Activated CD8-positive, alpha-beta T cell treated with anti-CD3 and anti-CD28 coated beads for 36 hours (primary cell): ENCODE data around the gene TTC39A. TPM values are rescaled to one million over a fixed set of nuclear protein-coding genes. Genes with fewer than 3 reads are reported as not detected.

Experiments
- ATAC-seq: fragments of 200-7000 bp; cut with Tn5 transposase; one replicate; pipeline ENCODE4 v1.10.0; 2021; ENCODE audit warnings: mild to moderate bottlenecking, moderate library complexity
- CTCF ChIA-PET: fragments of 350-600 bp; sonication (Branson Sonifier 250); formaldehyde crosslinking; loops from one replicate; lab custom pipeline; 2021; ENCODE audit warnings: antibody characterized with exemption; lab: Charles Lee
- POLR2A ChIA-PET: fragments of 350-600 bp; sonication (Branson Sonifier 250); formaldehyde crosslinking; loops from one replicate; lab custom pipeline; 2021; ENCODE audit warnings: antibody characterized with exemption; lab: Charles Lee
- DNase-seq: peaks from one replicate; pipeline ENCODE4 v3.0.0-alpha.2; 2020
- H3K27ac Mint-ChIP-seq: one replicate; pipeline ENCODE4 v1.8.0; 2021; ENCODE audit warnings: mild to moderate bottlenecking, mixed read lengths
- H3K27me3 Mint-ChIP-seq: one replicate; pipeline ENCODE4 v1.8.0; 2021; ENCODE audit warnings: mixed read lengths
- H3K36me3 Mint-ChIP-seq: one replicate; pipeline ENCODE4 v1.8.0; 2021; ENCODE audit warnings: low read depth, mixed read lengths
- H3K4me1 Mint-ChIP-seq: one replicate; pipeline ENCODE4 v1.8.0; 2021; ENCODE audit warnings: low read depth, mixed read lengths
- H3K4me3 Mint-ChIP-seq: one replicate; pipeline ENCODE4 v1.8.0; 2021; ENCODE audit warnings: mild to moderate bottlenecking, moderate library complexity, mixed read lengths
- H3K9me3 Mint-ChIP-seq: one replicate; pipeline ENCODE4 v1.8.0; 2021; ENCODE audit warnings: mixed read lengths
- CTCF ChIP-seq: fragments of 200-600 bp; IDR thresholded peaks from one replicate; pipeline ENCODE4 v1.8.0; 2022; ENCODE audit warnings: antibody characterized with exemption, mild to moderate bottlenecking
- intact Hi-C: fragments of 100-400 bp; cut with micrococcal nuclease; formaldehyde crosslinking; loops from one replicate; pipeline ENCODE4 v1.10.0; 2022
- total RNA-seq, 2 experiments: library from RNA; stranded (reverse); gene quantifications; one replicate each; pipeline ENCODE4 v1.2.3, GENCODE V29; 2021

Gene TTC39A
- total RNA-seq, 2 experiments from 2014 or later, result 0.50 TPM; not detected in 1

- DNase-seq, result no peak
- H3K4me1 Mint-ChIP-seq, result peaks cover 15% of the 10 kb centered on the region
- no peak overlapping the region for H3K27ac Mint-ChIP-seq
- no peaks in the 10 kb centered on the region for H3K36me3 Mint-ChIP-seq
- no peak for ATAC-seq
- intact Hi-C loops, result no loop called here
- H3K9me3 Mint-ChIP-seq, result no peaks in the 10 kb centered on the region
- no peak for TF ChIP-seq CTCF
- H3K27me3 Mint-ChIP-seq, result no peaks in the 10 kb centered on the region
- ChIA-PET CTCF (interaction anchor here (1.1 to 3.2 kb wide), 2 partner anchors 11 to 118 kb away, joined by 3 to 29 read pairs; no protein-coding TSS in a partner anchor), POLR2A (no interaction called here)
- no peak overlapping the region for H3K4me3 Mint-ChIP-seq
Measured at GRCh38 chr1:51306950-51307349, 23.4 kb downstream of the TTC39A start.

- CTCF ChIA-PET, result interaction anchor here (3.2 kb wide), 1 partner anchor 9 kb away, joined by 29 read pairs; no protein-coding TSS in a partner anchor
- no peak for ATAC-seq
- Mint-ChIP-seq H3K27ac (no peak overlapping the region), H3K4me3 (no peak overlapping the region), H3K4me1 (peaks cover 23% of the 10 kb centered on the region), H3K9me3 (no peaks in the 10 kb centered on the region), H3K36me3 (no peaks in the 10 kb centered on the region), H3K27me3 (no peaks in the 10 kb centered on the region)
- no peak for DNase-seq
- TF ChIP-seq CTCF, result no peak
- intact Hi-C loops, result no loop called here
- POLR2A ChIA-PET, result no interaction called here
Measured at GRCh38 chr1:51305371-51305823, 25.0 kb downstream of the TTC39A start.

GRCh38 chr1:51304360-51304759, 26.0 kb downstream of the TTC39A start:
- Mint-ChIP-seq H3K27ac (peak overlapping the region; percentile 65), H3K4me1 (peaks cover 24% of the 10 kb centered on the region), H3K4me3 (no peak overlapping the region), H3K27me3 (no peaks in the 10 kb centered on the region), H3K9me3 (no peaks in the 10 kb centered on the region), H3K36me3 (no peaks in the 10 kb centered on the region)
- ChIA-PET POLR2A (no interaction called here), CTCF (no interaction called here)
- no peak for TF ChIP-seq CTCF
- DNase-seq (no peak), ATAC-seq (no peak)
- intact Hi-C loops, result loop anchor here (5.0 kb wide), 1 partner anchor 62 kb away; no protein-coding TSS in a partner anchor

- H3K4me1 Mint-ChIP-seq, result peaks cover 24% of the 10 kb centered on the region
- H3K36me3 Mint-ChIP-seq, result no peaks in the 10 kb centered on the region
- no peaks in the 10 kb centered on the region for H3K27me3 Mint-ChIP-seq
- TF ChIP-seq CTCF, result no peak
- H3K4me3 Mint-ChIP-seq, result no peak overlapping the region
- DNase-seq, result peak; percentile 66
- H3K27ac Mint-ChIP-seq, result peak overlapping the region; percentile 26
- ATAC-seq, result peak; percentile 72
- intact Hi-C loops, result loop anchor here (5.0 kb wide), 1 partner anchor 62 kb away; no protein-coding TSS in a partner anchor
- ChIA-PET POLR2A (no interaction called here), CTCF (no interaction called here)
- H3K9me3 Mint-ChIP-seq, result no peaks in the 10 kb centered on the region
Measured at GRCh38 chr1:51303751-51304251, 26.6 kb downstream of the TTC39A start.

GRCh38 chr1:51303315-51303714, 27.0 kb downstream of the TTC39A start:
- ChIA-PET POLR2A (no interaction called here), CTCF (no interaction called here)
- intact Hi-C loops, result loop anchor here (5.0 kb wide), 1 partner anchor 61 kb away; no protein-coding TSS in a partner anchor
- DNase-seq (no peak), ATAC-seq (no peak)
- H3K36me3 Mint-ChIP-seq, result no peaks in the 10 kb centered on the region
- no peaks in the 10 kb centered on the region for H3K27me3 Mint-ChIP-seq
- no peaks in the 10 kb centered on the region for H3K9me3 Mint-ChIP-seq
- no peak overlapping the region for H3K4me3 Mint-ChIP-seq
- peaks cover 24% of the 10 kb centered on the region for H3K4me1 Mint-ChIP-seq
- no peak for TF ChIP-seq CTCF
- H3K27ac Mint-ChIP-seq, result peak overlapping the region; percentile 26
